Liver (tissue), 3 donors: ENCODE measurements around the gene RAB5A.

ENCODE experiments used
- CTCF ChIP-seq: fragments of 150-350 bp; IDR thresholded peaks from 2 replicates; pipeline ENCODE4 v1.5.1; 2017; ENCODE audit warnings: improper control_type of control experiment, low read depth, low read length; ENCODE audit not compliant: missing input control
- FOXA2 ChIP-seq: IDR thresholded peaks from 2 replicates; pipeline ENCODE4 v1.6.1; 2016; ENCODE audit warnings: antibody characterized with exemption
- GABPA ChIP-seq, 2 donors: IDR thresholded peaks in 1 of 2; conservative IDR thresholded peaks in 1 of 2; 2 replicates each; pipeline ENCODE4 v1.6.1; 2016; ENCODE audit warnings: antibody characterized with exemption in 2 of 2, mild to moderate bottlenecking in 1 of 2, moderate library complexity in 1 of 2
- HNF4G ChIP-seq: IDR thresholded peaks from 2 replicates; pipeline ENCODE4 v1.6.1; 2016; ENCODE audit warnings: antibody characterized with exemption
- JUND ChIP-seq, 2 donors: IDR thresholded peaks; 2 replicates each; pipeline ENCODE4 v1.6.1; 2016; ENCODE audit warnings: antibody characterized with exemption in 2 of 2
- MAX ChIP-seq: IDR thresholded peaks from 2 replicates; pipeline ENCODE4 v1.6.1; 2016; ENCODE audit warnings: antibody characterized with exemption
- RXRA ChIP-seq, 2 donors: IDR thresholded peaks; 2 replicates each; pipeline ENCODE4 v1.6.1; 2017 to 2018; ENCODE audit warnings: antibody characterized with exemption in 2 of 2, mild to moderate bottlenecking in 1 of 2
- SP1 ChIP-seq: IDR thresholded peaks from 2 replicates; pipeline ENCODE4 v1.6.1; 2018; ENCODE audit warnings: antibody characterized with exemption, mild to moderate bottlenecking
- TAF1 ChIP-seq: conservative IDR thresholded peaks from 2 replicates; pipeline ENCODE4 v1.6.1; 2016; ENCODE audit warnings: antibody characterized with exemption, mild to moderate bottlenecking
- YY1 ChIP-seq: IDR thresholded peaks from 2 replicates; pipeline ENCODE4 v1.6.1; 2016; ENCODE audit warnings: antibody characterized with exemption, mild to moderate bottlenecking
- ZBTB33 ChIP-seq: IDR thresholded peaks from 2 replicates; pipeline ENCODE4 v1.6.1; 2016; ENCODE audit warnings: antibody characterized with exemption
- donor health status: healthy.
- donor health status: healthy.

- TF ChIP-seq CTCF (no peak), JUND (IDR thresholded peaks at IDR 0.05) (no peak), FOXA2 (no peak), GABPA (IDR thresholded peaks at IDR 0.05 in 1 of 2, conservative IDR thresholded peaks at IDR 0.05 in 1 of 2) (no peak), HNF4G (no peak), MAX (no peak), RXRA (IDR thresholded peaks at IDR 0.05) (no peak), YY1 (no peak), SP1 (no peak), TAF1 (no peak), ZBTB33 (no peak)
Measured at GRCh38 chr3:19931767-19932188, 15.1 kb upstream of the RAB5A start.
